ENCODE results near the gene DHFR.
"Not testable (repeated sequence)": the region's sequence is repeated elsewhere in the genome, so short reads cannot be mapped to it uniquely, and the experiment has no call there.

Gene DHFR

GRCh38 chr5:80654391-80655230, at the start of gene DHFR, which contains the start of gene MSH3:
DHFR (minus strand) TSS chr5:80654983; CDS start chr5:80654489, 494 bp downstream.
MSH3 (plus strand) TSS chr5:80654652; CDS start chr5:80654728, 76 bp downstream.
- peak; percentile 87 for DNase-seq (ENCODE audit: low read depth)

- no peak for DNase-seq (ENCODE audit: low read depth)
Measured at GRCh38 chr5:80704221-80704620, 49.4 kb upstream of the DHFR start.

GRCh38 chr5:80703747-80704146, 49.0 kb upstream of the DHFR start:
- DNase-seq (ENCODE audit: low read depth) = no peak

GRCh38 chr5:80703291-80703690, 48.5 kb upstream of the DHFR start:
- no peak for DNase-seq (ENCODE audit: low read depth)

- no peak for DNase-seq (ENCODE audit: low read depth)
Measured at GRCh38 chr5:80701597-80701996, 46.8 kb upstream of the DHFR start.

- DNase-seq (ENCODE audit: low read depth) = no peak
Measured at GRCh38 chr5:80698369-80698768, 43.6 kb upstream of the DHFR start.

GRCh38 chr5:80697100-80697499, 42.3 kb upstream of the DHFR start:
- no peak for DNase-seq (ENCODE audit: low read depth)

- DNase-seq (ENCODE audit: low read depth) = no peak
Measured at GRCh38 chr5:80696450-80696849, 41.7 kb upstream of the DHFR start.

GRCh38 chr5:80695666-80696065, 40.9 kb upstream of the DHFR start:
- no peak for DNase-seq (ENCODE audit: low read depth)

- DNase-seq (ENCODE audit: low read depth) = no peak
Measured at GRCh38 chr5:80689627-80690026, 34.8 kb upstream of the DHFR start.

GRCh38 chr5:80688648-80689420, 34.1 kb upstream of the DHFR start:
- DNase-seq (ENCODE audit: low read depth) = no peak

GRCh38 chr5:80686757-80687156, 32.0 kb upstream of the DHFR start:
- DNase-seq (ENCODE audit: low read depth) = no peak

- DNase-seq (ENCODE audit: low read depth) = no peak
Measured at GRCh38 chr5:80676706-80677105, 21.9 kb upstream of the DHFR start.

GRCh38 chr5:80672140-80672736, 17.5 kb upstream of the DHFR start:
- DNase-seq (ENCODE audit: low read depth) = peak; percentile 35

GRCh38 chr5:80668016-80668969, 13.5 kb upstream of the DHFR start:
- no peak for DNase-seq (ENCODE audit: low read depth)

- DNase-seq (ENCODE audit: low read depth) = no peak
Measured at GRCh38 chr5:80667384-80667783, 12.6 kb upstream of the DHFR start.

- no peak for DNase-seq (ENCODE audit: low read depth)
Measured at GRCh38 chr5:80665057-80665456, 10.3 kb upstream of the DHFR start.

- DNase-seq (ENCODE audit: low read depth) = no peak
Measured at GRCh38 chr5:80662108-80662507, 7.3 kb upstream of the DHFR start.

- DNase-seq (ENCODE audit: low read depth) = not testable (repeated sequence)
Measured at GRCh38 chr5:80660661-80661060, 5.9 kb upstream of the DHFR start.

GRCh38 chr5:80659106-80659505, 4.3 kb upstream of the DHFR start:
- no peak for DNase-seq (ENCODE audit: low read depth)

GRCh38 chr5:80656425-80656824, 1.6 kb upstream of the DHFR start:
- no peak for DNase-seq (ENCODE audit: low read depth)

All from stimulated activated CD8-positive, alpha-beta memory T cell treated with anti-CD3 and anti-CD28 coated beads, Interleukin-7, amount 100 ng/mL, for 24 hours (primary cell).